ENCODE measurements around the gene SLC36A2. TPM values are rescaled to one million over a fixed set of nuclear protein-coding genes. Genes with fewer than 3 reads are reported as not detected.

The SLC36A2 gene
- total RNA-seq, 2 experiments from 2014 or later = not detected

DNA sequence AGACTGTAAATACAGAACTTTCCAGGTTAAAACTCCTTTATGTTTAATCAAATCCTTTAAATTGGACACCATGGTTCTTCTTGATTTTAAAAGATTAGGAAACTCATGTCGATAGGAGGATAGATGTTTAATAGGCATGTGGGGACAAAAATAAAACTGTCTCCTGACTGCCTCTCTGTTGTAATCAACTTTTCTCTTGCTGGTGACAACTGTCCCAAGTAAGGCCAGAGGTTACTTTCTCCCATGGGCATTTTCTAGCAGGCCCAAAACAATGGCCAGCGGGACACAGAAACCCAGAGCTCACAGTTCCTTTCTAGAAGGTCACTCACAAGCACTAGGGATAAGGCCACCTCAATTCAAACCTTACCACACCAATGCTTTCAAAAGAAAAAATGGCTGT is 14.5 kb downstream of the SLC36A2 start:
- Histone ChIP-seq H3K4me2 (ENCODE audit: low read length) (no peak overlapping the region), H4K20me1 (ENCODE audit: insufficient read depth, low read length) (no peaks in the 10 kb centered on the region), H2AFZ (ENCODE audit: low read length) (no peak overlapping the region), H3K27ac (ENCODE audit: low read depth, low read length, poor library complexity, severe bottlenecking) (no peak overlapping the region), H3K4me3 (ENCODE audit: low read depth, low read length, poor library complexity, severe bottlenecking) (no peak overlapping the region), H3K36me3 (ENCODE audit: insufficient read depth, low read length) (no peaks in the 10 kb centered on the region), H3K9me3 (ENCODE audit: low read length) (no peaks in the 10 kb centered on the region), H3K79me2 (ENCODE audit: insufficient read depth, low read depth, low read length) (no peaks in the 10 kb centered on the region), H3K4me1 (ENCODE audit: insufficient read depth, low read length, poor library complexity, severe bottlenecking) (no peaks in the 10 kb centered on the region), H3K9me2 (ENCODE audit: insufficient read depth, low read length) (no peaks in the 10 kb centered on the region)
- no peak for TF ChIP-seq EZH2phosphoT487 (IDR thresholded peaks at IDR 0.05; ENCODE audit: borderline replicate concordance, low read depth, low read length)
- TF ChIP-seq, protein P1, sequence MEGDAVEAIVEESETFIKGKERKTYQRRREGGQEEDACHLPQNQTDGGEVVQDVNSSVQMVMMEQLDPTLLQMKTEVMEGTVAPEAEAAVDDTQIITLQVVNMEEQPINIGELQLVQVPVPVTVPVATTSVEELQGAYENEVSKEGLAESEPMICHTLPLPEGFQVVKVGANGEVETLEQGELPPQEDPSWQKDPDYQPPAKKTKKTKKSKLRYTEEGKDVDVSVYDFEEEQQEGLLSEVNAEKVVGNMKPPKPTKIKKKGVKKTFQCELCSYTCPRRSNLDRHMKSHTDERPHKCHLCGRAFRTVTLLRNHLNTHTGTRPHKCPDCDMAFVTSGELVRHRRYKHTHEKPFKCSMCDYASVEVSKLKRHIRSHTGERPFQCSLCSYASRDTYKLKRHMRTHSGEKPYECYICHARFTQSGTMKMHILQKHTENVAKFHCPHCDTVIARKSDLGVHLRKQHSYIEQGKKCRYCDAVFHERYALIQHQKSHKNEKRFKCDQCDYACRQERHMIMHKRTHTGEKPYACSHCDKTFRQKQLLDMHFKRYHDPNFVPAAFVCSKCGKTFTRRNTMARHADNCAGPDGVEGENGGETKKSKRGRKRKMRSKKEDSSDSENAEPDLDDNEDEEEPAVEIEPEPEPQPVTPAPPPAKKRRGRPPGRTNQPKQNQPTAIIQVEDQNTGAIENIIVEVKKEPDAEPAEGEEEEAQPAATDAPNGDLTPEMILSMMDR (conservative IDR thresholded peaks at IDR 0.05; ENCODE audit: low read length) = no peak
- intact Hi-C loops (cut with micrococcal nuclease; ENCODE audit: unreplicated experiment) = no loop called here
- POLR2A ChIA-PET = no interaction called here
- DNase-seq (ENCODE audit: low spot score) = no peak
- BruUV-seq (replicated peaks) = no TSS peak
- CTCF ChIA-PET (ENCODE audit: unreplicated experiment) = no interaction called here

DNA sequence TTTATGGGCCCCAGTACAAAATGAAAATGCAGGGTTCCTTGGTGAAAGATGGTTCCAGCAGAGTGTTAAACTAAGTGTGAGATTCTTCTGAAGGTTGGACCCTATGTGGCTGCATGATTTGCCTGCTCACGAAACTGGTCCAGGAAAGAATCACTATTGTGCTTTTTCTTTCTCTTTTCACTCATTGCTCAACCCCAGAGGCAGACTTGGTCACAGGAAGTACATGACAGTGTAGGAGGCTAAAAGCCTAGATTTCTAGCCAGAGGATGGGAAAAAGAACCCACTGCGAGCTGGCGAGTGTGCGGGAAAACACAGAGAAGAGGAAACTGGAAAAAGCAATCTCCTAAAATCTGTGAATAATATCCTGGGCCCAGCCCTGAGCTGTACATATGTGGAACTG is 18.6 kb downstream of the SLC36A2 start:
- no peak for TF ChIP-seq EZH2phosphoT487 (IDR thresholded peaks at IDR 0.05; ENCODE audit: borderline replicate concordance, low read depth, low read length)
- ChIA-PET POLR2A (no interaction called here), CTCF (ENCODE audit: unreplicated experiment) (no interaction called here)
- BruUV-seq (replicated peaks) = no TSS peak
- H3K9me2 ChIP-seq (ENCODE audit: insufficient read depth, low read length) = no peaks in the 10 kb centered on the region
- H3K4me2 ChIP-seq (ENCODE audit: low read length) = no peak overlapping the region
- H3K4me1 ChIP-seq (ENCODE audit: insufficient read depth, low read length, poor library complexity, severe bottlenecking) = no peaks in the 10 kb centered on the region
- H4K20me1 ChIP-seq (ENCODE audit: insufficient read depth, low read length) = no peaks in the 10 kb centered on the region
- intact Hi-C loops (cut with micrococcal nuclease; ENCODE audit: unreplicated experiment) = no loop called here
- H3K4me3 ChIP-seq (ENCODE audit: low read depth, low read length, poor library complexity, severe bottlenecking) = no peak overlapping the region
- H2AFZ ChIP-seq (ENCODE audit: low read length) = no peak overlapping the region
- H3K27ac ChIP-seq (ENCODE audit: low read depth, low read length, poor library complexity, severe bottlenecking) = no peak overlapping the region
- no peaks in the 10 kb centered on the region for H3K79me2 ChIP-seq (ENCODE audit: insufficient read depth, low read depth, low read length)
- no peaks in the 10 kb centered on the region for H3K9me3 ChIP-seq (ENCODE audit: low read length)
- DNase-seq (ENCODE audit: low spot score) = no peak
- no peaks in the 10 kb centered on the region for H3K36me3 ChIP-seq (ENCODE audit: insufficient read depth, low read length)

DNA sequence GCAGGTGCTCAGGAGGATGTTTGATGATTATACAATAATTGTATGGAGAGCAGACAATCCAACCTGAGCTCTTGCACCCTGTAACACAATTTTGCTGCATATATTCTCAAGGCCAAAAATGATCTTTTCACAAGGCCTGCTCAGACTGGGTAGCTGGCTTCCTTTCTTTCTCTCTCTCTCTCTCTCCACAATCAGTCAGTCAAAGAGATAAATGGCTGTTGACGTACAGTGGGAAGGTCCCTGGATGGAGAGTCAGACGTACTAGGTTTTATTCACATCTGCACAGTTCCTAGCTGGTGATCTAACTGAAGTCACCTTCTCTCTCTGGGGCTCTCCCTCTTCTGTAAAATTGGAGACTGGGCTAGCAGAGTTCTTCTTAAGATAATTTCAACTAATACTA is 19.8 kb downstream of the SLC36A2 start:
- no peak for TF ChIP-seq EZH2phosphoT487 (IDR thresholded peaks at IDR 0.05; ENCODE audit: borderline replicate concordance, low read depth, low read length)
- TF ChIP-seq, protein P1 (conservative IDR thresholded peaks at IDR 0.05; ENCODE audit: low read length) = no peak
- Histone ChIP-seq H3K4me2 (ENCODE audit: low read length) (no peak overlapping the region), H3K9me3 (ENCODE audit: low read length) (no peaks in the 10 kb centered on the region), H3K9me2 (ENCODE audit: insufficient read depth, low read length) (no peaks in the 10 kb centered on the region), H3K27ac (ENCODE audit: low read depth, low read length, poor library complexity, severe bottlenecking) (no peak overlapping the region), H3K4me3 (ENCODE audit: low read depth, low read length, poor library complexity, severe bottlenecking) (no peak overlapping the region), H3K79me2 (ENCODE audit: insufficient read depth, low read depth, low read length) (no peaks in the 10 kb centered on the region), H2AFZ (ENCODE audit: low read length) (no peak overlapping the region), H3K4me1 (ENCODE audit: insufficient read depth, low read length, poor library complexity, severe bottlenecking) (no peaks in the 10 kb centered on the region), H3K36me3 (ENCODE audit: insufficient read depth, low read length) (no peaks in the 10 kb centered on the region), H4K20me1 (ENCODE audit: insufficient read depth, low read length) (no peaks in the 10 kb centered on the region)
- ChIA-PET POLR2A (no interaction called here), CTCF (ENCODE audit: unreplicated experiment) (no interaction called here)
- DNase-seq (ENCODE audit: low spot score) = no peak
- intact Hi-C loops (cut with micrococcal nuclease; ENCODE audit: unreplicated experiment) = no loop called here
- BruUV-seq (replicated peaks) = no TSS peak

Measured in OCI-LY7 (cell line).